AG10803 (cell line): ENCODE data around the gene FHL2.
"Not testable (repeated sequence)": the region's sequence is repeated elsewhere in the genome, so short reads cannot be mapped to it uniquely, and the experiment has no call there.

Source experiments
- DNase-seq: peaks from one replicate; pipeline ENCODE4 v3.0.0; 2010; ENCODE audit warnings: low read depth
- H3K4me3 ChIP-seq: 2 replicates; pipeline ENCODE4 v1.5.1; 2011; ENCODE audit warnings: mild to moderate bottlenecking, low read length, control low read depth
- TF ChIP-seq, protein P1 (sequence below): conservative IDR thresholded peaks from 2 replicates; pipeline ENCODE4 v1.5.1; 2011; ENCODE audit warnings: mild to moderate bottlenecking, low read length, control low read depth, inconsistent platforms

FHL2 gene

DNA sequence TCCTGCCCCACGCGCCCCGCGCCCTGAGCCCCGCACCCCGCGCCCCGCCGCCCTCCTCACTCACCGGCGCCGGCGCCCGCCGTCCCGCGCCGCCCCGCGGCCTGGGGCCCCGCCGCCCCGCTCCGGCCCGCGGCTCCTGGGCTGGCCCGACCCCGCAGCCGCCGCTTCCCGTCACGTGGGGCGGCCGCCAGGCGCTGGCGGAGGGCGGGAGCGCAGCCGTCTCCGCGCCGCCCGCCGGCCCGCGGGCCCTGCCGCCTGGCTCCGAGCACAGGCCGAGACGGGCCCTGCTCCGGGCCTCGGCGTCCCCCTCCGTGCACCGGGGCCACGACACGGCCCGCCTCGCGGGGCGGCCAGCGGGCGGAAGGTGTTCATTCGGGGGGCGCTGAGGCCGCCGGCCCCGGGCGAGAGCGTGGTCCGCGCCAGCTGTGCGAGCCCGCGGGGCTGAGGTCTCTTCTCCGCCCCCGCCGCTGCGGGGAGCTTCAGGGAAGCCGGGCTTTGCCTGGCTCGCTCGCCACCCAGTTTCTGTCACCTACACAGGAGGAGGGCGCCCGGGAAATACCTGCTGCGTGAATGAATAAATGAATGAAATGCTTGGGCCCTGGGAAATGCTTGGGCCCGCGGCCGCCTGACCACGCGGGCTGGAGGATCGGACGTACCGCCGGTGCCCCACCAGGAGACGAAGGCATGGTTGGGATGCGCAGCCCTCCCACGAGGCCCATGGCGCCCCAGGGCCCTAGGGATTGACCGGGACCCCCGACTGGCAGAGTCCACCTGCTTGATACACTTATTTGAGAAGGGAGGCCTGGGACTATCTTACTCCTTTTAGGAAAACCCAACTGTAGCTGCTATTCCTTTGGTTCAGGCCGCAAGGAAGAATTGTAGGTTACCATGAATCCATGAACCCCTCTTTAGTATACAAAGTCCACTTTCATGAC, 69.0 kb downstream of the FHL2 start, which contains the start of gene TGFBRAP1:
TSS of gene TGFBRAP1 (minus strand) at position 175 of the 935 bp plus-strand sequence. CDS start 21,434 bp downstream, outside the sequence.
- DNase-seq = peak; percentile 54
- TF ChIP-seq, protein P1, sequence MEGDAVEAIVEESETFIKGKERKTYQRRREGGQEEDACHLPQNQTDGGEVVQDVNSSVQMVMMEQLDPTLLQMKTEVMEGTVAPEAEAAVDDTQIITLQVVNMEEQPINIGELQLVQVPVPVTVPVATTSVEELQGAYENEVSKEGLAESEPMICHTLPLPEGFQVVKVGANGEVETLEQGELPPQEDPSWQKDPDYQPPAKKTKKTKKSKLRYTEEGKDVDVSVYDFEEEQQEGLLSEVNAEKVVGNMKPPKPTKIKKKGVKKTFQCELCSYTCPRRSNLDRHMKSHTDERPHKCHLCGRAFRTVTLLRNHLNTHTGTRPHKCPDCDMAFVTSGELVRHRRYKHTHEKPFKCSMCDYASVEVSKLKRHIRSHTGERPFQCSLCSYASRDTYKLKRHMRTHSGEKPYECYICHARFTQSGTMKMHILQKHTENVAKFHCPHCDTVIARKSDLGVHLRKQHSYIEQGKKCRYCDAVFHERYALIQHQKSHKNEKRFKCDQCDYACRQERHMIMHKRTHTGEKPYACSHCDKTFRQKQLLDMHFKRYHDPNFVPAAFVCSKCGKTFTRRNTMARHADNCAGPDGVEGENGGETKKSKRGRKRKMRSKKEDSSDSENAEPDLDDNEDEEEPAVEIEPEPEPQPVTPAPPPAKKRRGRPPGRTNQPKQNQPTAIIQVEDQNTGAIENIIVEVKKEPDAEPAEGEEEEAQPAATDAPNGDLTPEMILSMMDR = no peak
- peak within 1 kb of the TSS; percentile 80 for H3K4me3 ChIP-seq

DNA sequence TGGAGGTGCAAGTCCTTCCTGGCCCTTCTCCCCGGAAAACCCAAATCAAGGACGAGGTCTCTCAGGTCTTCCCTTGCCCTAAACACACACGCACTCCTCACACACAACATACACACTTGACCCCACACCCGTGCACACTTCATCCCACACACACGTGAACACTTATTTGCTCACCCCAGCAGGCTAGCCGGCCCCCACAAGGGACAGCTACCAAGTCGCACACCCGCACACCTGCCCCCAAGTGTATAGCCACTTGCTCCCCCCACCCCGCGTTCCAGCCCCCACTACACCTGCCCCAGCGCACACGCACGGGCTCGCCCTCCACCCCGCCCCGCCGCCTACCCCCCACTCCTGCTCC, 69.7 kb downstream of the FHL2 start:
- TF ChIP-seq, protein P1 = no peak
- H3K4me3 ChIP-seq = peak overlapping the region; percentile 80
- no peak for DNase-seq

DNA sequence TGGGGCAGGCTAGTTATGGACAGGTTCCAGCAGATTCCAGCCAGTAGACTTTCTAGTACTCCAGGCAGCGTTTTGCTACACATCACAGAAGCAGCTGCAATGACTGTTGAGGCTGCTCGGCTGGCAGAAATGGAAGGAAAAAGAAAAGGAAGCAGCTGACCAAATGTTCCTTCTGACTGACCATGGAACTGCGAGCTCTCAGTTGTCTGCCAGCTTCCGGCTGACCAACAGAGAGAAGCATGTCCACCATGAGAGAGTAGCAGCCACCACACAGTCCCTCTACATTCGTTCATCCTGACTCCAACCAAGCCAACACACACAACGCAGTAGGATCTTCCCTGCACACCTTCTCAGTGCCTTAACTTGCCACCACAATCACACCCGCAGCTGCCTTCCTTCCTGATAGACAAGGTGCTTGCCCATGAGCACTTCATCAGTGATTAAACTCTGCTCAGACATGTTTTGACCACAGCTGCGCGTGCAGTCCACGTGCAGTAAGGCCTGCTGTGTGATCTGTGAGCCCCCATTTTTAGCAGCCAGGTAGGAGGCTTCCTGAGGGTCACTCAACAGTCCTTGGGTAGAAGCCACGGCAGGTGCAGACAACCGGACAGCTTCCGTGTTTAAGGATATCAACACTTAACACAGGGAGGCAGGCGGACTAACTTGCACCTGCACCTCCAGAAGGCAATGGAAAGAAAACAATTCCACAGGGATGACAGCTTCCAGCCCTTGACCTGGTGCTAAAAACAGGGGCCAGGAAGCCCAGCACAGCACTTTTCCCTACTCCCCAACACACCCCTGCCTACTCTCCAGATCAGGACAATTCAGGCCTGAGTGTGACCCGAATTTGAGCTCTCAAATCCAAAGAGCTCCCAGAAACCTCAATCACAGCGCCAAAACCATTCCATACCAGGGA, 70.3 kb downstream of the FHL2 start:
- H3K4me3 ChIP-seq = peak overlapping the region; percentile 80
- DNase-seq = peak; percentile 55
- TF ChIP-seq, protein P1 = no peak

DNA sequence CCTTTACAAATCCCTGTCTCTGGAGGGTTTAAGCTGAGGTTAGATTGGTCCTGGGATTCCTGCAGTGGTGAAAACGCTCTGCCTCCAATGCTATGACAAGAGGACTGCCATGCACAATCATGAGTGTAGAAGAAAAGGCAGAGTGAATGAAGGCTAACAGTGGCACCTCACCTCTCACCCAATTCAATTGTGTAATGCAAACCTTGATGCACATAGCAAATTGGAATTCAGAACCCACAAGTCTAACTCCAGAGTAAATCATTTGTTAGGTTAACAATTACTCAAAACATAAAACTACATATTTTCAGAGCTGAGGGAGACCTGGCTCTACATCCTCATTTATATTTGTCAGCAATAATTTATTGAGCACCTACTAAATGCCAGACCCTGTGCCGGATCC, 71.2 kb downstream of the FHL2 start:
- DNase-seq = no peak
- TF ChIP-seq, protein P1 = no peak
- no peak overlapping the region for H3K4me3 ChIP-seq

DNA sequence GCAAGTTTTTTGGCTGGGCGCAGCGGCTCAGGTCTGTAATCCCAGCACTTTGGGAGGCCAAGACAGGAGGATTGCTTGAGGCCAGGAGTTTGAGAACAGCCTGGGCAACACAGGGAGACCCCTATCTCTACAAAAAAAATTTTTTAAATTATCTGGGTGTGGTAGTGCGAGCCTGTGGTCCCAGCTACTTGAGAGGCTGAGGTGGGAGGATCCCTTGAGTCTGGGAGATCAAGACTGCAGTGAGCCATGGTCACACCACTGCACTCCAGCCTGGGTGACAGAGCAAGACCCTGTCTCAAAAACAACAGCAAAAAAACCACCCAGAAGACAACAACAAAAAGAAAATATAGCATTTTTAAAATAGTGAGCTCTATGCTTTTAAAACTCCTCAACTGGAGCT, 71.6 kb downstream of the FHL2 start:
- not testable (repeated sequence) for H3K4me3 ChIP-seq, DNase-seq

DNA sequence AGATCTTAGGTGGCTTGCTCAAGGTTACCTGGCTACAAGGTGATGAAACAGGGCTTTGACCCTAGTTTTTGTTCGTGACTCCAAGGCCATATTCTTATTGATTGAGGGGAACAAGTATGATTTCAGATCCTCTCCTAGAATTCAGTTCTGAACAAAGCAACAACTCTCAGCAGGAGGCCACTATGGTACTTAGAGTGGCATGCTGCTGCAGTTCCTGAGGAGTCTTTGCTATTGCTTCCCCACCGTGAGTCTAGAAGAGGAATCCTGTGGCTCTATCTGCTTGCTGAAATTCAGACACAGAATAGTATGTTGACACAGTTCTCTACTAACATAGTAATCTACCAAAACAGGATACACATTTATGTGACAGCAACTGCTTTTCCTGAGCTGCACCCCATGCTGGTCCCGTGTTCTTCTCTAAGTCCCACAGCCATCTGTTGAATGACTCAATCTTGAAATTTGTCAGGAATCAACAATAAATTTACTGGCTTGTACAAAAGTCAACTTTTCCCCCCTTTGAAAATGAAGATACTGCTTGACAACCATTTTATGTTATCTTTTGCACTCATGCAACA, 73.4 kb downstream of the FHL2 start:
- peak; percentile 85 for DNase-seq
- H3K4me3 ChIP-seq = no peak overlapping the region
- TF ChIP-seq, protein P1 = no peak

DNA sequence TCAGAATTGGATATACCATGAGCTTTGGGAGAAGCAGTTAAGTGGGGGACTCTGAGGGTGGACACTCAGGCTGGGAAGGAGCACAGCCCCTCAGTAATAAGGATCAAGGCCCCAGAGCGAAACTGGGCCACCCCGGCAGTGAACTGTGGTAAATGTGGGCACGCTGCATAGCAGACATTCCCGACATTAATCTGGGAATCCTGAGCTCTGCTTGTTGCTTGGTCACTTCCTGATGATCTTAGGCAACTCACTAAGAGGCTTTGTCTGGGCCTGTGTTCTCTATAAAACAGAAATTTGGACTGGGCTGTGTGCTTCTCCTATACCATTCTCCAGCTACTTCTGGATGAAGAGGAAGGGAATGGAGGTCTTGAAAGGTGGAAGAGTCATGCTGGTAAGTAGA, 74.1 kb downstream of the FHL2 start:
- DNase-seq = peak; percentile 86
- no peak overlapping the region for H3K4me3 ChIP-seq
- TF ChIP-seq, protein P1 = no peak
